Renal cortex interstitium (tissue), 11 donors: ENCODE measurements around the gene CCDC8. TPM values are rescaled to one million over a fixed set of nuclear protein-coding genes. Genes with fewer than 3 reads are reported as not detected.
"Not testable (repeated sequence)": the region's sequence is repeated elsewhere in the genome, so short reads cannot be mapped to it uniquely, and the experiment has no call there.

Experiments
- DNase-seq, 11 donors: peaks; one replicate each; pipeline ENCODE4 v3.0.0-alpha.2; 2013; ENCODE audit warnings: low read depth in 9 of 11, low spot score in 4 of 11; ENCODE audit errors: extremely low read depth in 1 of 11
- polyA plus RNA-seq, 3 donors: library from polyadenylated mRNA; unstranded; fragments of 120-200 nt; gene quantifications; one replicate each; pipeline ENCODE4 v1.2.1, GENCODE V29; 2013; ENCODE audit not compliant: insufficient read length in 3 of 3

CCDC8 gene
- polyA plus RNA-seq, 3 donors, result 45.3 to 71.4 (median 57.8) TPM

- DNase-seq, result no peak
These were observed 28.5 kb upstream of the CCDC8 start for GRCh38 chr19:46441866-46442265.

- DNase-seq, result not testable (repeated sequence)
These were observed 22.3 kb upstream of the CCDC8 start for GRCh38 chr19:46435689-46436088.

DNA sequence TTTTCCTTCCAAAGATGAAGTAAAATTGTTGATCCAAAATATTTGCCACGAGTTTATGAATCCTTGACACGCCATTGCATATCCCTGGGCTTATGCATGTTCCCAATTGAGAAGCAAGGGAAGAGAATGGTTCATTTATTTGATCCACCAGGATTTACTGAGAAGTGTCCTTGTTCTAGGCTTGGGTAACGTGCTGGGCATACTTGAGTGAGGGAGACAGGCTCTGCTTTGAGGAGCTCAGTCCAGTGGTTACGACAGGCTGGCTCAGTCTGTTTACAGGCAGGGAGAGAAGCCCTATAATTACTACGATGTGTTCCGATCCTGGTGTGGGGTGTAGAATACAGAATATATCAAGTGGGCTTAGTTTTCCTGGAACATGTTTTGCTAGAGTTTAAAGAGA, 21.6 kb upstream of the CCDC8 start:
- no peak for DNase-seq

GRCh38 chr19:46433470-46433869, 20.1 kb upstream of the CCDC8 start:
- DNase-seq, result not testable (repeated sequence)

- DNase-seq, result no peak
These were observed 18.5 kb upstream of the CCDC8 start for GRCh38 chr19:46431824-46432223.

DNA sequence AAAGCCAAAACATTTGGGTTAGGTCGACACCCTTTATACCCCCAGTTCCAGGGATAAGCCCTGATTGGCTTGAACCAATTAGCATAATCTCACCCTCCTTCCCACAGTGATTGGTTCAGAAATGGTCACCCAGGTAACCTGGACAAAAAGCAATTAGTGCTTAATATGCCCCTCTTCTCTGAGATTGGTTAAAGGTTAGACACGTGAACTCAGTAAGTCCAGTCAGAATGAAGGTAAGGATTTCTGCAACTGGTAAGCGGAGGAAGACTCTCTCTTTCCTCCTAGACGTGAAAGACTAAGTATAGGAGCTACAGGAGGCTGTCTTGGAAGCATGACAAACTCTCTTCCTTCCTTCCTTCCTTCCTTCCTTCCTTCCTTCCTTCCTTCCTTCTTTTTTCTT, 16.6 kb upstream of the CCDC8 start:
- no peak for DNase-seq

- peak in 5 of 11 donors; percentile 49 to 71 (median 68) for DNase-seq
These were observed 15.1 kb upstream of the CCDC8 start, which contains the start of gene PNMA8C for GRCh38 chr19:46428239-46429135. PNMA8C (minus strand) TSS chr19:46428936; CDS start chr19:46428359, 577 bp downstream.

DNA sequence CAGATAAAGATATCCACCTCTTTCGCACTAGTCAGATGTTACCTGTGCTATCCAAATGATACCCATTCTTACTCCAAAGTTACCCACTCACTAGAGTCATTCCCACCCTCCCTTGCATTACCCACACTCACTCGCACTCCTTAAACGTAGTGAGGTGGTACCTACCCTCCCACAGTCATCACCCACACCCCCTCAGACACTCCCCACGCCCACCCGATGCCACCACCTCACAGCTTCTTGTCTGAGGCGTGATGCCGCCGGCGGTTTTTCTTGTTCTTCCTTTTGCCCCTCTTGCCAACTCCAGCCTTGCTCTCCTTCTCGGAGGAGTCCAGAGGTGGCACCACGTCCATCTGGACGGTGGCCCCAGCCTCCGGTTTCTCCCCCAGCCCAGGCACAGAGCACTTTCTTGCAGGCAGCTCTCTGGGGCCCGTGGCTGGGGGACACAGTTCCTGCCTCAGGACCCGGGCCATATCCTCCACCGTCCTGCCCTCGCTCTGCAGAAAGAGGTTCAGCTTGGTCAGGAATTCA, 14.2 kb upstream of the CCDC8 start:
- DNase-seq, result no peak

DNA sequence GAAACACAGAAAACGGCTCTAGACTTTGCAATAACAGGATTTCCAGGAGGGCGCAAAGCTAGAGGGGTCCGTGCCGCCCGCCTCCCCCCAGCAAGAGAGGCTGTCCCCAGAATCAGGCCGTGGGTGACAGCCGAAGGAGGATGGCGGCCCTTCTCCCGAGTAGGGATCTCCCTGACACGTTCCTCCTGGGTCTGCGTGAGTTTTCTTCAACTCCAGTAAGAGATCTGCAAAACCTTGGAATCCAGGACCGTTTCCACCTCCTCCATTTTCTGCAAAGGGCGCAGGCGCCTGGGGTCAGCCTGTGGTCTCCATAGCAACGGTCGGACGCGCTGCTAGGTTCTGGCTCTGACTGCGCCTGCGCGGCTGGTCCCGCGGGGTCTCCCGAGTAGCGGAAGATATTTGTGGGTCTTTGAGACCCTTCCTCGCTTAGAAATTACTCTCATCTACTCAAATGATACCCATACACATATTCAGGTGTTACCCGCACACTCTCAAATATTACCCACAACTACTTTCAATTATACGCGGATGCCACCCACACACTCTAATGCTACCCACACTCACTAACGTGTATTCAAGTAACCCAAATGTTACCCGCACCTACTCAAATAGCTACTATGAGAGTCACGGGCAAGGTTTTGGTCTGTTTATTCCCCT, 13.3 kb upstream of the CCDC8 start:
- DNase-seq, result peak in 9 of 11 donors; percentile 77 to 90 (median 84)

GRCh38 chr19:46426035-46426505, 12.7 kb upstream of the CCDC8 start:
- peak in 8 of 11 donors; percentile 74 to 93 (median 85) for DNase-seq

GRCh38 chr19:46423188-46423587, 9.8 kb upstream of the CCDC8 start:
- DNase-seq, result no peak

DNA sequence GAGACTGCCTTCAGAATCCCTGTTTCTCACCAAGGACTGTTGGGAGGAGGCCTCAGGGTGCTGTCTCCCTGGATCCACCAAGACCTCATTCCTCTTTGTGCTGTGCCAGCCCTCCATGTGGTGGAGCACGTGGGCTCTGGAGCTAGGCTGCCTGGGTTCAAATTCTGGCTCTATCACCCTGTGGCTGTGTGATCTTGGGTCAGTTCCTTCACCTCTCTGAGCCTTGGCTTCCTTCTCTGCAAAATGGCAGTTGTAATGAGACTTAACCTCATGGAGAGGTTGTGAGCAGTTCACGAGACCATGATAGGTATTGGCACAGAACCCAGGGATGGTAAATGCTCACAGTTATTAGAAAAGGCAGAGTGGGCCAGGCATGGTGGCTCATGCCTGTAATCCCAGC, 9.0 kb upstream of the CCDC8 start:
- DNase-seq, result no peak

GRCh38 chr19:46420056-46420455, 6.7 kb upstream of the CCDC8 start:
- no peak for DNase-seq

DNA sequence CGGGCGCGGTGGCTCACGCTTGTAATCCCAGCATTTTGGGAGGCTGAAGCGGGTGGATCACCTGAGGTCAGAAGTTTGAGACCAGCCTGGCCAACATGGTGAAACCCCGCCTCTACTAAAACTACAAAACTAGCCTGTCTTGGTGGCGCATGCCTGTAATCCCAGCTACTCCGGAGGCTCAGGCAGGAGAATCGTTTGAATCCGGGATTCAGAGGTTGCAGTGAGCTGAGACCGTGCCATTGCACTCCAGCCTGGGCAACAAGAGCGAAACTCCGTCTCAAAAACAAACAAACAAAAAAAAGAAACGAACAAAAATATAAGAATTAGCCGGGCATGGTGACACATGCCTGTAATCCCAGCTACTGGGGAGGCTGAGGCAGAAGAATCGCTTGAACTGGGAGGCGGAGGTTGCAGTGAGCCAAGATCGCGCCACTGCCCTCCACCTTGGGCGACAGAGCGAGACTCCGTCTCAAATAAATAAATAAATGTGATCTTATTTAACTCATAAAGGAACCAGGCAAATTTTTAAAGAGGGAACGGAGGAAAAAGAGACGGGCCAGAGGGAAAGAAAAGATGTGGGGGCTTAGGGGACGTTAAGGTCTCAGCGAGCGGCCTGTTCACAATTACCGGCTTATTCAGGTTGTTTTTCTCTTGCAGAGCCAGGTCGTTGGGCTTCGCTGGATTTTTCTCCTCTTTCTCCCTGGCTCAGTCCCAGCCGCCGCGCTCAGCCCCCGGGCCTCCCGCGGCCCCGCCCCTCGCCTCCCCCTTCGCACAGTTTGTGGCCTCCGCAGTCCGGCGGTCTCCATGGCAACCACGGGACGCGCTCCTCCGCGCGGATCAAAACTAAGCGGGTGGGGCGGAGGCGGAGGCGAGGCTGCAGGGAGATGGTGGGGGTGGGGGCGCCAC, 2.7 kb upstream of the CCDC8 start:
- DNase-seq, result peak; percentile 86 to 95 (median 93)

DNA sequence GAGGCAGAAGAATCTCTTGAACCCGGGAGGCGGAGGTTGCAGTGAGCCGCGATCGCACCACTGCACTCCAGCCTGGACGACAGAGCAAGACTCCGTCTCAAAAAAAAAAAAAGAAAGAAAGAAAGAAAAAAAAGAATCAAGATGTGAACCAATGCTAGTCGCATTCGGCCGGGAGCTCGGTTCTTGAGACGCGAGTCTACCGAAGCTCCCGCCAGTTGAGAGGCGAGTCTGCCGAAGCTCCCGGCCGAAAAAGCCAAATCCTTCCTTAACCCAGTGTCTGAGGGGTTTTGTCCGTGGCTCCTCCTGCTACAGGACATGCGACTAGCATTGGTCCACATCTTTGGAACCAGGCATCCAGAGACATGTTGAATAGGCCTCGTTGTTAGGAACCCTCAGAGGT, 1.5 kb upstream of the CCDC8 start:
- DNase-seq, result not testable (repeated sequence)

- no peak for DNase-seq
These were observed 608 bp downstream of the CCDC8 start for GRCh38 chr19:46412650-46413261.

DNA sequence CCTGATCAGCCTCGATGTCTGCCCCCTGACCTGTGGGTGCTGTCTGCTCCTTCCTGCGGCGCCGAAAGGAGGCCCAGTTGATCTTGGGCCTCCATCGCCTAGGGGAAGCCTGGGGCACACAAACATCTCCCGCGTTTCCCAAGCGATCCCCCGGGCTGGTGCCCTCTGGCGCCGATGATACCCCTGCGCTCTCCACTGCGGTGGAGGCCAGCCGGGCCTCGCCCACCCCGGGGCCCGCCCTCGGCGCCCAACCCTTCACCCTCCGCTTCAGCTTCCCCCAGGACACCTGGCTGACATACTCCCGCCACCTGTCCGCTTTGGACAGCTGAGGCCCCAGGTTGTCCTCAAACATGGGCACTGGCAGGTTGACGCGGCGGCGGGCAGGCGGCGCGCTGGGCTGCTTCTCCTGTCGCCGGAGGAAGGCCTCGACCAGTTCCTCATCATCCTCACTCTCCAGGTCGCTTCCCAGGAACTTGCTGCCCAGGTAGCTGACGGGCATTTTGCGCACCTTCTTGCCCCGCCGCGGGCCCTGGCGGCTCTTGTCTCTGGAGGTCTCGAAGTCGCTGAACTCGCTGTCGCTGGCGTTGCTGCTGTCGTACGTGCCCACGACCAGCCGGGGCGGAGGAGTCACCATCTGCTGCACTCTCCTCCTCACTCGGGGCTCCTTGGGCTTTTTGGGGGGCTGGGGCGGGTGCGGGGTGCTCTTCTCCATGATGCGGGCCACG, 1.3 kb downstream of the CCDC8 start:
- DNase-seq, result no peak
